ENCODE measurements around the gene LSM3. TPM values are rescaled to one million over a fixed set of nuclear protein-coding genes. Genes with fewer than 3 reads are reported as not detected.
A peak's percentile ranks its signal among the peaks of the same experiment; 100 is the strongest.

Gene LSM3
- total RNA-seq, 4 donors from 2014 or later = 10.0 to 14.1 (median 11.9) TPM

DNA sequence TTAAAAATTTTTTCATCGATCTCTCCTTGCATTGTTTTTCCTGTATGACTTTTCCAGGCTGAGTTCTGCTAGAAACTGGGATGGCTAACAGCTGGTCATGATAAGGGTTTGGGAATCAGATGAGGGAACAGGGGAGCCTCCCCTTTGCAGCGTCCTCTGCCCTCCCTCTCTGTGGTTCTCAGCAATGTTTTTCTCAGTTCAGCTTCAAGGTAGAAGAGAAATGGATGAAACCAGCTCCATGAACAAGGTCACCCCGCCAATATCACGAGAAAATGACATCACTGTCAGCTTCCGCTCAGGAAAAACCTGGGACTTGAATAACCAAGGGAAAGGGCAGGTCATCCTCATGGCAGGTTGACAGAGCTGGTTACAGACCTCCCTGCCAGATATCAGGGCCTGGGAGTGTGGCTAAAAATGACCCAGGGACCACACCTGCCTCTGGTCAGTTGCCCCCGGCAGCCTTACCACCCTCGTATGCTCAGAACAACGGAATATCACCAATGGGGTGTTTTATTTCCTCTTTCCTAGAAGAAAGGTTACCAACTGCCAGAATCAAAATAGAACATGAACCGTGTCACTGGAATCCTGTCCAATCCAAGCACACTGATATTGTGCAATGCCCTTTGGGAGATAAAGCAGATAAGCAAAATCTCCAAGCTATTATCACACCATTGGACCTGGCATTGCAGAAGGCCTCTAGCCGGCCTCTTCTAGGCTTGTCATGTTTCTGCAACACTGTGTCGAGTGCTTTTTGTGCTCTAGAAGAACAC is 26.1 kb downstream of the LSM3 start:
- intact Hi-C loops (cut with DNase I; ENCODE audit: low total_unique reads) = no loop called here
- H3K27ac ChIP-seq = peak overlapping the region in 1 of 2 donors; percentile 48
- no peak overlapping the region for H3K4me3 ChIP-seq
- H3K9me3 ChIP-seq = no peaks in the 10 kb centered on the region
- H3K4me1 ChIP-seq = peaks cover 0 to 4% of the 10 kb centered on the region in 2 donors
- peak in 1 of 2 donors; percentile 55 for DNase-seq
- H3K36me3 ChIP-seq = no peaks in the 10 kb centered on the region
- H3K27me3 ChIP-seq = no peaks in the 10 kb centered on the region
- TF ChIP-seq CTCF (IDR thresholded peaks at IDR 0.05) = no peak
- no peak for TF ChIP-seq POLR2A (IDR thresholded peaks at IDR 0.05)

GRCh38 chr3:14206548-14207177 is 28.0 kb downstream of the LSM3 start:
- no peak for DNase-seq
- intact Hi-C loops (cut with DNase I; ENCODE audit: low total_unique reads) = no loop called here
- Histone ChIP-seq H3K27ac (no peak overlapping the region), H3K4me3 (no peak overlapping the region), H3K27me3 (no peaks in the 10 kb centered on the region), H3K9me3 (no peaks in the 10 kb centered on the region), H3K4me1 (peaks cover 0 to 4% of the 10 kb centered on the region in 2 donors), H3K36me3 (no peaks in the 10 kb centered on the region)
- TF ChIP-seq POLR2A (IDR thresholded peaks at IDR 0.05) (no peak), CTCF (IDR thresholded peaks at IDR 0.05) (no peak)

GRCh38 chr3:14208168-14208567 is 29.6 kb downstream of the LSM3 start:
- Histone ChIP-seq H3K36me3 (no peaks in the 10 kb centered on the region), H3K4me1 (peaks cover 0 to 4% of the 10 kb centered on the region in 2 donors), H3K4me3 (no peak overlapping the region), H3K9me3 (no peaks in the 10 kb centered on the region), H3K27me3 (no peaks in the 10 kb centered on the region), H3K27ac (no peak overlapping the region)
- DNase-seq = no peak
- TF ChIP-seq CTCF (IDR thresholded peaks at IDR 0.05) (no peak), POLR2A (IDR thresholded peaks at IDR 0.05) (no peak)
- intact Hi-C loops (cut with DNase I; ENCODE audit: low total_unique reads) = no loop called here

- Histone ChIP-seq H3K9me3 (no peaks in the 10 kb centered on the region), H3K4me1 (peaks cover 0 to 4% of the 10 kb centered on the region in 2 donors), H3K36me3 (no peaks in the 10 kb centered on the region), H3K27me3 (no peaks in the 10 kb centered on the region), H3K4me3 (no peak overlapping the region), H3K27ac (no peak overlapping the region)
- intact Hi-C loops (cut with DNase I; ENCODE audit: low total_unique reads) = no loop called here
- no peak for DNase-seq
- TF ChIP-seq CTCF (IDR thresholded peaks at IDR 0.05) = no peak
- no peak for TF ChIP-seq POLR2A (IDR thresholded peaks at IDR 0.05)
These were observed 30.4 kb downstream of the LSM3 start for GRCh38 chr3:14208977-14209394.

- intact Hi-C loops (cut with DNase I; ENCODE audit: low total_unique reads) = no loop called here
- no peaks in the 10 kb centered on the region for H3K9me3 ChIP-seq
- no peak for TF ChIP-seq CTCF (IDR thresholded peaks at IDR 0.05)
- TF ChIP-seq POLR2A (IDR thresholded peaks at IDR 0.05) = no peak
- H3K4me1 ChIP-seq = peaks cover 0 to 3% of the 10 kb centered on the region in 2 donors
- H3K27me3 ChIP-seq = no peaks in the 10 kb centered on the region
- DNase-seq = no peak
- H3K36me3 ChIP-seq = no peaks in the 10 kb centered on the region
- no peak overlapping the region for H3K4me3 ChIP-seq
- no peak overlapping the region for H3K27ac ChIP-seq
These were observed 31.1 kb downstream of the LSM3 start for GRCh38 chr3:14209581-14210289.
